ENCODE measurements around the gene WHRN.

Gene WHRN

DNA sequence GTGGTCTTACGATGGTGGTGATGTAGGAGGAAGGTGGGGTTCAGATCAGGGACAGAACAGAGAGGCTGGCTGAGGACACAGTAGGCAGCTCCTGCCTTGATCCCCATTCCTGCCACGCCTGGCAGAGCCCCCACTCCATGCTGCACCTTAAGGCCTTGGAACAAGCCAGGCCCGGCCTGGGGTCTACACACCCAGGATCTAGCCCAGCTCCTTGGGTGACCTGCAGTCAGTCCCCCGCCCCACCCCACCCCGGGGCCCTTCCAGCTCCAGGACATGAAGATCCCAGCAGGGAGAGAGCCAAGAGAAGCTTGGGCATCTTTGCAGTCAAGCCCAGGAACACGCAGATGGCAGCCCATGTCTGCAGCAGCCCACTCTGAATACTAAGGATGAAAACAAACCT is 34.7 kb downstream of the WHRN start:
- DNase-seq, result no peak

DNA sequence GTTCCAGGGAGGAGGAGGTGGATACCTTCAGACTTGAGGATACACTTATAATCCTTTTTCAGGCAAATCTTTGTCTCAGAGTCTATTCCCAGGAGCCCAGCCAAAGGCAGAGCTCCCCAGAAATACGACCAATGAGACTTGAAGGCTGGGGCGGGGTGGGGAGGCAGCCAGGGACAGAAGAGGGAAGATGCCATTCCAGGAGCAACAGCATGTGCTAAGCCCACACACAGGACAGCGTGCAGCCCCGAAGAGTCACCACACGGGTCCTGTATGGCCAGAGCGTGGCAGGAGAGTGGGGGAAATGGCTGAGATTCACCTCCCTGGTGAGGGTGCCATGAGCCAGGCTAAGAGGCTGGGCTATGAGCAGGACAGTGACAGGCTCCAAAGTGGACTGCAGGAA is 35.2 kb downstream of the WHRN start:
- DNase-seq, result no peak

DNA sequence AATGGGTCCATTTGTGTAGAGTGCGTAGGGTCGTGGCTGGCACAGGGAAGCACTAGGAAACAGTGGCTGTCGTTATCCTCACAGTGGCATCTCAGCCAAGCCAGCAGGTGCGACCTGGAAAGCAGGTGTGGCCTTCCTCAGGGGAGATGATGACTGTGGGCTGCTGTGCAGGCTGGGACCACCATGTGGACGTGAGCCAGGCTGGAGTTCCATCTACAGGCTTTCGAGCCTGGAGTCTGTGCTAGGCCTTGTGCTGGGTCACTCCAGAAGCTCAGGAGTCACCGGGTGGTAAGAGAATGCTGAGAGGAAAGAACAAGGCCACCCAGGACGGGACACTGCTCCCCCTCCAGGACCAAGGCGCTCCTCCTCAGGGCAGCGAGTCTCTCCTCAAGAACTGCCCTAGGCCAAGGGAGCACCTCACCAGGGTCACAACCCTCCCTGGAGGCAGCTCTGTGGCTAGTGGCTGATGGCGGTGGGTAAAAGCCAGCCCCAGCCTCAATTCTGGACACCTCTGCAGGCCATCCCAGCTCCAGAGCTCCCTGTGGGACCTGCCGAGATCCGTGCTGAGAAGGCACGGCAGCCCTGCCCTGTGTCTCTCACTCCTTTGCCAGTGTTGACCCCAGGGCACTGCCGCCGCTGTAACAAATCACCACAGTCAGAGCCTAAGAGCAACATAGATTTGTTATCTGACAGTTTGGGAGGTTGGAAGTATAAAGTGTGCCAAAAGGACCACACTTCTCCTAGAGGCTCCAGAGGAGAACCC is 36.0 kb downstream of the WHRN start:
- no peak for DNase-seq

DNA sequence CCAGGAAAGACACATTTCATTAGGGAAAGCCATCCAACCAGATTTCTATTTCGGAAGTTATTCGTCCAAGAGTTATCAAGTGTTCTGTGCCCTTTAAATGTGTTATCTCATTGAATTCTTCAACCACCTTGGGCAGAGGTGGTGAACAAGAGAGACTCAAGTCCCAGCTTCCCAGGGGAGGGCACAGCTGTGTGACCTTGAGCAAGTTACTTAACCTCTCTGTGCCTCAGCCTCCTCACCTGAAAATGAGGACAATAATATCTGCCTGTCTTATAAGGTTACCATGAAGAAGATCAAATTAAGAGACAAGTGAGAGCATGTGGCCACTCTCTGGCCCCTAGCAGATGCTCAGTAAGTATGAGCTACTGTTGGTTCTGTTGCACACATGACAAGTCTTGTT is 37.4 kb downstream of the WHRN start:
- DNase-seq, result no peak

DNA sequence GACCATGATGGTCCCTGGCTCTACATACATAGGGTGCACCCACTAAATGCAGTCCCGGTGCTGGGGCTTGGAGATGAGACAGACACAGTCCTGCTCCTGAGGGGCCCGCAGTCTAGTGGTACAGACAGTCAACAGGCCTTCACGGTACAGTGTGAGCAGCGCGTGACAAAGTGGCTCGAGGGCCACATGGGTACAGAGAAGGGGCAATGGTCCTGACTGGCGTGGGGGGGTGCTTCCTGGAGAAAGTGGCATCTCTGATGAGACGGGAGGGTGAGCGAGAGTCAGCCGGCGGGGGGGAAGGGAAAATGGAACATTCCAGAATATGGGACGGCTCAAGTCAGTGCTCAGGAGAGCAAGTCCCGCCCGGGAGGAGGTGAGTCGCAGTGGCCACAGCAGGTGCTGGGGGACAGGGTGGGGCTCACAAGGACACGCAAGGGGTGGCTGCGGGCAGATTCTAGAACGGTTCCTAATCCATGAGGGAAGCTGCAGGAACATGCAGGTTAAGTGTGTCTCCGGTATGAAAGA is 38.0 kb downstream of the WHRN start:
- DNase-seq, result no peak

DNA sequence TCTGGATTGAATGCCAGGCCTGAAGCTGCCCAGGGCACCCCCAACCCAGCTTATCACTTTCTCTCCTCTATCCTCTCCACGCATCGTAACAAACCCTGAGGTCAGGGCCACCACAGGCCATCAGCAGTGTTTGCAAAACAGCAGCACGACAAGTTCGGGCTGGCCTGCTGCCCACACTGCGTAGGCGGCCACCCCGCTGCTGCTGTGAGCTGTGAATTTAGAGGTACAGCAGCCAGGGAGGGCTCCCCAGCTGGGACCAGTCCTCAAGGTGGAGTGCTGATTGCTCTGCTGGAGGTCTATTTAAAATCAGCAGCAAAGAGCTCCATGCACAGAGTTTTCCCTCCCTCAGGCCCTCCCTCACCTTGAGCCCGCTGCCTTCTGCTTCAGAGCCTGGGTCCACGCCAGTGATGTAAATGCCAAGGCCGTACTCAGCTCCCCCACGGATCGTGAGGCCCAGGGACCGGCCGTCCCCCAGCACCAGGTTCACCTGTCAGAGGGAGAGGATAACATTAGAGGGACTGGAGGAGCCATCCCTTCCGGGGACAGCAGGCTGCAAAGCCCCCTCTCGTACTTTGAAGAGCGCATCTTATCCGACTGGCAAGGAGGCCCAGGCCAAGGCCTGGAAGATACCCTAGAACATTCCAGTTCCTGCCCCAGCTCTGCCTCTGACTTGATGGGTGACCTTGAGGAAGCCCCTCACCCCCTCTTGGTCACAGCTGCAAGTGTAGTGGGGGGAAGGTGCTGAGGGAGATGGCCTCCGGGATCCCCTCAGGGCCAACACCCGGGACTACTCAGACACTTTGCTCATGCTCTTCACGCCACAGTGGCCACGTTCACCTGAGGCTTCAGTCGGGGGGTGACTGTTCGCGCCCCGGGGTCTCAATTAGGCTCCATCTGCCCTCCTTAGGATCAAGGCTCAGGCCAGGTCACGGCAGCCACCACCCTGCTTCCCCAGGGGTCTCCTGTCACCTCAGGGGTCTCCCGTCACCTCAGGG is 39.1 kb downstream of the WHRN start:
- no peak for DNase-seq

DNA sequence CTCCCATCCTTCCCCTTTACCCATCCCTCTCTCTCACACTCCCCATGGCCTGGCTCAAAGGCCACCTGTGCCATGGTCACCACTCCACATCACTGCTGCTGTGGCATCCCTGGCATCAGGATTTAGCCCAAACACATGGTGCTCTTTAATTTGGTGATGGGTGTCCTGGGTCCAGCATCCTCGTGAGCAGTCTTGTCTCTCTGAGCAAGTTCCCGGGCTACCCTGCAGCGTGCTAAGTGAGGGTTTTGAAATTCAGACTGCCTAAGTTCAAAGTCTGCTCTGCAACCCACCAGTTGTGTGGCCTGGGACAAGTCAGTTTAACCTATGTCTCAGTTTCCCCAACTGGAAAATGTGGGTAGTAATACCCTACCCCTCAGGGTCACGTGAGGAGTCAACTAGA is 39.9 kb downstream of the WHRN start:
- DNase-seq, result no peak

DNA sequence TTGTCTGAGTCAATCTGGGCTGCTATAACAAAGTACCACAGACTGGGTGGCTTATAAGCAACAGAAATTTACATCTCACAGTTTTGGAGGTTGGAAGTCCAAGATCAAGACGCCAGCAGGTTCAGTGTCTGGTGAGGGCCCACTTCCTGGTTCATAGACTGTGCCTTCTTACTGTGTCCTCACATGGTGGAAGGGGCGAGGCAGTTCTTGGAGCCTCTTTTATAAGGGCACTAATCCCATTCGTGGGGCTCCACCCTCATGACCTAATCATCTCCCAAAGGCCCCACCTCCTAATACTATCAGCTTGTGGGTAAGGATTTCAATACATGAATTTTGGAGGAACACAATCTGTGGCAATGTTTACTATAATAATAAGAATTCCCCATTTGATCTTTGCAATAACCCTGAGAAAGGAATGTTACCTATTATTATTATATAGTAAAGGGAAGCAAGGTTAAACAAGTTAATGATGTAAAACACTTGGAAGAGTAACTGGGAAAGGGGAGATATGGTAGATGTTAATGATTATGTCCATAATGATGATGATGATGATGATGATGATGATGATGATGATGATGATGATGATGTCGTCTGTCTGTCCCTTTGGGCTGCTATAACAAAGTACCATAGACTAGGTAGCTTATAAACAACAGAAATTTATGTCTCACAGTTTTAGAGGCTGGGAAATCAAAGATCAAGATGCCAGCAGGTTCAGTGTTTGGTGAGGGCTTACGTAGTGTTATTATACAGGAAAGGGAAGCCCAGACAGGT is 40.8 kb downstream of the WHRN start:
- DNase-seq, result no peak

DNA sequence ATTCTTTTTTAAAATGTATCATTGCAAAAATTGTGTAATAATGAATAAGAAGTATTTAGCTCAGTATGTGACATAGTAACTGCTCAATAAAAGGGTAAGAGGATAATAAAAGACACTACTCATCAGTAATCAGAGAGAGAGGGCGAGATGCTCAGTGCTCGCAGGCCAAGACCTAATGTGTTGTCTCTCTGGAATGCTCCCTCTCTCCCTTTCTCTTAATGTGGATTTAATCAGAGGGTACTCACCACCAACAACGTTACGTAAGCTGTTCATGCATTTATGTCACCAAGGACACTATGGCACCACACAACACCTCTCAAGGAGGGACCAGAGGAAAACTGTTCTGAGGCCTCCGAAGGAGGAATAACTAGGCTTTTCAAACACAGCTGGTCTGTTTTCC is 42.5 kb downstream of the WHRN start:
- DNase-seq, result no peak

DNA sequence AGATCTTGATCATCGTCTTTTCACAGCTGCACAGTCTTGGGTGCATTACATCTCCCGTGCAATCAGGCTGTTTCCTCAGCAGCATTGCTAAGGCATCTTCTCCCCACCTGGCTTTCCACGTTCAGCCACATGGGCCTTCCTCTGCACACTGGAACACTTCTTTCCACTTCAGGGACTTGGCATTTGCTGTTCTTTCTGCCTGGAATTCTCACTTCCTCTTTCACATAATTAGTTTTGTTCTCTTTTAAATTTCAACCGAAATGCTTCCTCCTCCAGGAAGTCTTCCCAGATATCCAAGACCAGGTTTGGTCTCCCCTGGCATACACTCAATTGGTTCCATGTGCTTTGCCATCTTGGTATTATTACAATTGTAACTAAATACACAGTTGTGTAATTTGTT is 43.8 kb downstream of the WHRN start:
- DNase-seq, result no peak

DNA sequence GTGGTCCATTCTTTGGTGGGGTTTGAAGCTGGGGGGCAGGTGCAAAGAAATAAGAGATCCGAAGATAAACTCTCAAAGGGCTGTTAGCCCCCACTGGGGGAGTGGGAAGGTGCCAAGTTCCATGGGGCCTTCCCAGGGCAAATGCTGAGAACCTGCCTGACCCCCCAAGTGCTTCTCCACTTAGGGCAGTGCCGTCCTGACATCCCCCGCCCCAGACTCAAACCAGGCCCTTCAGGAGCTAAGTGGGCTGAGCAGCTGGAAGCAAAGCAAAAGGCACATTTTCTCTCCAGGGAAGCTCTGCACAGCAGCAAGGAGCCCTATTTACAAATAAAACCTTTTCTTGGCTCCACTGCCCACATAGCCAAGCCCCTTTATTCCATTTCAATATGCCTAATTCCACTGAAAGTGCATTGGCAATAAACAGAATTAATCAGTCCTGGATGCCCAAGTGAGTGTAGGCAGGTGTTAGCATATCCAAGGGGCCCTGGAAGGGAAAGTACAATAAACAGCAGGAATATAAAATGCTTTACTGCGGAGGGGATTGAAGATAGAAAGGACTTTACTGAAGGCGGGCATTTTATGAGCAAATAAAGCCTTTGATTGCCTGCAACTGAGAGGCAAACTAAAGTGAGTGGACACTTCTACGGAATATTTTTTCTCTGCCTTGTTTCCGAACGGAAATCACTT is 44.6 kb downstream of the WHRN start:
- no peak for DNase-seq

DNA sequence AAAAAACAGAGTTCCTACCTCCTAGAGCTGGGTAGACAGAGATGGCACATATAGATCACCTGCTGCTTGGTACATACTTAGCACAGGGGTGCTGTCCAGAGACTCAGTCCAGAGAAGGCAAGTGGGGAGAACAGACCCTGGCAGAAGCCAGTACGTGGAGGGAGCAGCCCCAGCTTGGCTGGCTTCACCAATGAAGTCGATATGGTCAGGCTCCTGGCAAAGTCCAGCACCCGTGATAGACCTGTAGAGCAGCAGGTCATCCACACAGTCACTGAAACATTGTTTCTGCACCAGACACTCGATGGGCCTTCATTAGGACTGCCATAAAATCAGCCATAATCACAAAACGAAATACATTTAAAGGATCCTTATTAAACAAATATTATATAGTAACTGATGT is 45.8 kb downstream of the WHRN start:
- no peak for DNase-seq

DNA sequence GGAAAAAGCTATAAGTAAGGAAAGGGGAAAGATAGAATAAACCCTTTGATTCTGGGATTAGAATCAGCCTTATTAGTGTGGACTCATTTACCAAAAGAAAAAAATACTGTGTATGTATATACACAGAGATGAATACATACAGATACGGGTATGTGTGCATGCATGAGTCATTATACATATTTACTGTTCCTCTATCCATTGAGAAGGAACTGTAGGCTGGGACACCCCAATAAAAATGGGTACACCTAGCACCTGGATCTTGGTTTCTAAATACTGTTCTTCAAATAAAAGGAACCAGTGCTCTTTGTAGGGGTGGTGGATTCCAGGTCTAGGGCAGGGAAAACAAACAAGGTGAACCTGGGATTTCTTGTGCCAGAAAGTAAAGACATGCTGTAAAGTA is 48.3 kb downstream of the WHRN start:
- DNase-seq, result no peak

DNA sequence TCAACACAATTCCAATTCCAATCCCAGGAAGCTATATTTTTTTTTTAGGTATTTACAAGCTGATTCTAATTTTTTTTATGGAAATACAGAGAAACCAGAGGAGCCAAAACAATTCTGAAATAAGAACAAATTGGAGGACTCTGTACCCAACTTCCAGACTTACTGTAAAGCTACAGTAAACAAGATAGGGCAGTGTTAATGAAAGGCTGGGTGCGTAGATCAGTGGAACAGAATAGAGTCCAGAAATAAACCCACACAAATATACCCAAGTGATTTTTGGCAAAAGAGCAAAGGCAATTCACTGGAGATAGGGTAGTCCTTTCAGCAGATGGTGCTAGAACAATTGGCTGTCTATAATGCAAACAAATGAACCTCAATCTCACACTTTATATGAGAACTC is 50.6 kb downstream of the WHRN start:
- DNase-seq, result no peak

DNA sequence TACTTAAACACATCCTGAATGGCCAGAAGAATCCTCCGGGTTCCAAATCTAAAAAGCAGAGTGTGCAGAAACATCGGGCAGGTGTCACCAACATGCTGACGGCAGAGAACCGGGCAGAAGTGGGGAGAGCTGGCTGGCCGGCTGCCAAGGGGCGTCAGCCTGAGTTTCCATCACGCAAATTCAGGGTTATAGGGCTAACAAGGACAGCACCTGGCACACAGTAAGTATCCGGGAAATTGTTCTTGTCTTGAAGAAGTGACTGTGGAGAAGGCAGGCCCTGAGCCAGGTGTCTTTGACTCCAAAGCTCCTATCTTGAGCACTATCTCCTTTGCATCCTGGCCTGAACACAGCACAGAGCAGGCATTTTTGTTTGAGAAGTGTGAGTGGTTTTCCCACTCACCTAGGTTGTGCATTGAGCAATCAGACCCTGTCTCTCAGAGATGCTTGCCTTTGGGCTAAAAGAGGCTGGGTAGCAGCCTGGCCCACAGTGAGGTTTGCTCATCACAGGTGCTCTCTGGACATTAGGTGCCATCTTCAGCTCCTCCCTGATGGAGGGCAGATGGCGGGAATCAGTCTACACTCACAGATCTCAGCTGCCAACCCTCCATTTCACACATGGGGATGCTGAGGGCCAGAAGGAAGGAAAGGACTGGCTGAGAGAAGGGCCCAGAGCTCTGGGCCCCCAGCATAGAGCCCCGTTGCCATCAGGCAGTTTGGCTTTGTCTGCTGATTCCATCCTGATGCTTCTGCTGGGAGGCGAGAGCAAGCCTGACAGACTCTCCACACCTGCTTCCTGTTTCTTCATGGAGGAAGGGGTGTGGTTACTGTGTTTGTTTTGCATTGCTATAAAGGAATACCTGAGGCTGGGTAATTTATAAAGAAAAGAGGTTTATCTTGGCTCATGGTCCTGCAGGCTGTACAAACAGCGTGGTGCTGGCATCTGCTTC is 52.8 kb downstream of the WHRN start:
- no peak for DNase-seq

DNA sequence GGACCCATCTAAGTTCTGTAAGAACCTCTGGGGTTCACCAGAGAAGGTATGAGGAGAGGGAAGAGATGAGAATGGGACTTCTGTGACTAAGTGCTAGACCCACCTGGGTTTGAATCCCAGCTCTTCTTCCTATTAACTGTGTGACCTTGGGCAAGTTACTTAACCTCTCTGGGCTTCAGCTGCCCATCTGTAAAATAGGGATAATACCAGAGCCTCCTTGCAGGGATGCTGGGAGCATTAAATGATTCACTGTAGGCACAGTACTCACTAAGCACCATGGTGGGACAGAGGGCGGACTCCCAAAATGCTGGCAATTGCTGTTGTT is 53.6 kb downstream of the WHRN start:
- no peak for DNase-seq

DNA sequence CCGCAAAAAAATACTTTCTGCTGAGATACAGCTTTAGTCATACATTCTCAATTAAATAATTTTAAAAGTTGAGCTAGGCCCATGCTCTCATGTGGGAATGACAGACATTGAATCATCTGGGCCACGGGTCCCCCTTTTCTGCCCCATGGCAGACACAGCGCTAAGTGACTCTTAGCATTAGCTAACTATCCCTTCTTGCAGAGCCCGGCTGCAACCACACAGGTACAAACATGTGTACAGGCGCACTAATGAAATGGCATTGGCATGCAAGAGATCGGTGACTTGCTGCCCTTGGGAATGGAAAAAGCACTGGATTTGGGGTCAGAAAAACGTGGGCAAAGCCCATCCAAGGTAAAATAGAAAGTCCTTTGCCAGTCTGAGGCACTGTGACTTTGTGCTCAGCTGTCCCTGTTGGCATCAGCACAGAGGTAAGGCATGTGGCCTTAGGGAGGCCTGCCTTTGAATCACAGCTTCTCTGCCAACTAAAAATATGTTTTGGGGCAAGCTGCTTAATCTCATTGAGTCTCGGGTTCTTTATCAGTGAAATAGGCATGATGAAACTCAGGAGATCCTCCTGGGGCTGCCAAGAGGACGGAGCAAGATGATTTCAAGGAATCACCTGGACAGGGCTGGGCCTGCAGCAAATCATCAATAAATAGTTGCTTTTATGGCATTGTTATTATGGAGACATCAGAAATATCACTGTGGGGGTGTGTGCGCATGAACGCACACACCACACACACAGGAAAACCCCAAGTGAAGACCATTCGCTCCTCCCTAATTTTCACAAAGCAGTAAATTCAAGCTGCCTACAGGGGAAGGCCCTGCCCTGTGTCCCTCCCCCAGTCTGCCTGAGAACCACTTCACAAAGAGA is 54.2 kb downstream of the WHRN start:
- DNase-seq, result no peak

DNA sequence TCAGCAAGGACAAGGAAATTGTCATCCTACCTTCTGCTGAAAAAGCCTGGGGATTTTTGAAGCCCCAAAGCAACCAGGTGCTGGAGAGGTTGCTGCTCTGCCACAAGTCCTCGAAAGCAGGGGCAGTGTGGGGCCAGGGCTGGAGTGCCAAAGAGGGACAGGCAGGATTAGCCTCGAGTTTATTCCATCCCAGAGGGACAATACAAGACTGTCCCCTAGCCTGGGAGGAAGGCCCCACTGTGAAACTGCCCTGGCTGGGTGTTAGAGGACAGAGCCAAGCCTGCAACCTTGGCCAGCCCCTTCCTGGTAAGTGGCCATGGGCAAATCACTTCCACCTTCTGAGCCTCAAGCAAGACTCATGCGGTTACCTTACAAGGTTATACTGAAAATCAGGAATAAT is 55.1 kb downstream of the WHRN start:
- DNase-seq, result no peak

DNA sequence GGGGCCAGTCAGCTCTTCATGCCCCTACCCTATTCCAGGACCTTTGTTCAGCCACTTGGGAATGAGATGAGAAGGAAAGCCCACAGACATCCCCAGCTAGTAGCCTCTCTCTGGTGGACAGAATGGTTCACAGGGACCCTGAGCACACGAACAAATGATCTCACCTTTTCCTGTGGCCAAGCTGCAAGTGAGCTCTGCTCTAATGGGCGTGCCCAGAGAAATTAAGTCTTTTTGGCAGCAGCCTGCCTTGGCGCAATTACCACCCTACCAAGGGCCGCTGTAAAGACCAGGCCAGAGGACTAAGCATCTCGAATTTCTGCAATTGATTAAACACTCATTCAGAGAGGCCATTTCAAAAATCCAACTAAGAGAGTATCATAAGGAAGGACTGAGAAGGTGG is 56.0 kb downstream of the WHRN start:
- no peak for DNase-seq

DNA sequence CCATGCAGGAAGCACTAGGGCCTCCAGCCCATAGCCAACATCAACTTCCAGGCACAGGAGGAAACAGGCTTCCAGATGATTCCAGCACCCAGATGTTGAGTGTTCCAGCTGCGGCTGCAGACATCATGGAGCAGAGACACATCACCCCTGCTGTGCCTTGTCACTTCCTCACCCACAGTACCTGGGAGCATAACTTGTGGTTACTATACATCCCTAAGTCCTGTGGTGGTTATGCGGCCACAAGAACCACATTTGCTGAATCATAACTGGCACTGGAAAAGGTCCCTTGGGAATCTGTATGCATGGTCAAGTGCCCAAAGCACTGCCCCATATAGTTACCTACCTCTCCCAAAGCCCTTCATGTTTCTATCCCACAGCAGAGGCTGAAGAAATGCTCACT is 56.6 kb downstream of the WHRN start:
- DNase-seq, result no peak
